KOPT-K1 (cell line): Measurements from ENCODE around the gene CTBP2.

Experiments used
- H3K27ac ChIP-seq: fragments of 200-600 bp; sonication (generic); 2 replicates; pipeline ENCODE4 v1.5.1; 2016; ENCODE audit warnings: antibody characterized with exemption, mild to moderate bottlenecking, low read depth, low read length; ENCODE audit not compliant: poor library complexity, severe bottlenecking
- H3K36me3 ChIP-seq: fragments of 200-600 bp; sonication (generic); 2 replicates; pipeline ENCODE4 v1.5.1; 2017; ENCODE audit warnings: antibody characterized with exemption, mild to moderate bottlenecking, low read length, moderate library complexity; ENCODE audit not compliant: insufficient read depth
- H3K9me3 ChIP-seq: fragments of 200-600 bp; sonication (generic); 2 replicates; pipeline ENCODE4 v1.5.1; 2017; ENCODE audit warnings: antibody characterized with exemption, low read length, mild to moderate bottlenecking; ENCODE audit not compliant: insufficient read depth, poor library complexity, severe bottlenecking

Gene CTBP2

GRCh38 chr10:125104559-125104958 lies 55.8 kb downstream of the CTBP2 start:
- H3K9me3 ChIP-seq: peaks cover 8% of the 10 kb centered on the region
- no peak overlapping the region for H3K27ac ChIP-seq
- no peaks in the 10 kb centered on the region for H3K36me3 ChIP-seq

DNA sequence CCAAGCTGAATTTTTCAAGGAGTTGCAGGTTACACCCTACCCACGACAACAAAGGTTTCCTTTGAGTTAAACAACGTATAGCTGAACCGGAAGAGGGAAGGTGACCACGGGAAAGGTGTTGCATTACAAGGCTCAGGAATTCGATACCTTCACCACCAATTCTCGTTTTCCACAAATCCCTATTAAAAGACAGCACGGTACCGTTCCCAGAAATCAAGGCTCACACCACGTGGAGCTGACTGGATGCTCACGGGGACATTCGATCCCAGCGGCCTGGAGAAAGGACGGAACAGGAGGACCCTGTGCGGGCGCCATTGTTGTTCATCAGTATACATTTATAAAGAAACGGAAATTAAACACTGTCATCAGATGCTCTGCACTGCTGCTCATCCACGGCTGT lies 56.4 kb downstream of the CTBP2 start:
- no peaks in the 10 kb centered on the region for H3K36me3 ChIP-seq
- H3K9me3 ChIP-seq: peaks cover 8% of the 10 kb centered on the region
- no peak overlapping the region for H3K27ac ChIP-seq

DNA sequence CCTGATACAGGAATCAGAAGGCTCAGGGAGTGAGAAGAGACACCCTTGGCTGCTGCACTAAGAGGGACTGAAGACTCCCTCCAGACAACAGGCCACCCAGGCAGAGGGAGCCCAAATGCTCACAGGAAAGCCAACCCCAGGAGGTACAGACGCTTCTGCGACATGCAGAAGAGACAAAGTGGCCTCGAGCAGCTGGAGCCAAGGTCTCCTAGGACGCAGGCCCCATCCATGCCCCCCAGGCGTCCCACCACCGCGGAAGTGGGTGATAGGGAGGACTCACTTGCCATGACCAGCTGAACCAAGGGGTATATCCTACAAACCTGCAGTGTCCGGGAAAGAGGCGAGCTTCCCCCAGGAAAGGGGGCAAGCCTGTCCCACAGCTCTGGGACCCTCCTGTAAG lies 56.9 kb downstream of the CTBP2 start:
- Histone ChIP-seq H3K27ac (no peak overlapping the region), H3K36me3 (no peaks in the 10 kb centered on the region), H3K9me3 (peaks cover 8% of the 10 kb centered on the region)

DNA sequence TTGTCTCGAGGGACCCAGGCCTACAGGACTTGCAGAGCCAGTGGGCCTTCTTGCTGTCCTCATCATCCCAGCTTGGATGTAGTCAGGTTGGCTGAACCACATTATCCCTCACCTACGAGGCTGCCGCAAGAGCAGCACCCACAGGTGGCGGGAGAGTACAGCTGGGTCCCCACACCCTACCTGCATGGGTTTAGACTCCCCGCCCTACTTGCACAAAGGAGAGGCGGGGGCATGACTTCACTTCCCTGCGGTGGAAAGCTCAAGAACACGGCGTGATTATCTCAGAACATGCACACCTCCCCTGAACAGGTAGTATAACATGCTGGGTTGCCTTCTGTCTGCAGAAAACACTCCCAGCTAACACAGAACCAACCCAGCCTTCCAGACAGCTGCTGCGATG lies 57.5 kb downstream of the CTBP2 start:
- peaks cover 1% of the 10 kb centered on the region for H3K9me3 ChIP-seq
- H3K27ac ChIP-seq: no peak overlapping the region
- H3K36me3 ChIP-seq: no peaks in the 10 kb centered on the region

DNA sequence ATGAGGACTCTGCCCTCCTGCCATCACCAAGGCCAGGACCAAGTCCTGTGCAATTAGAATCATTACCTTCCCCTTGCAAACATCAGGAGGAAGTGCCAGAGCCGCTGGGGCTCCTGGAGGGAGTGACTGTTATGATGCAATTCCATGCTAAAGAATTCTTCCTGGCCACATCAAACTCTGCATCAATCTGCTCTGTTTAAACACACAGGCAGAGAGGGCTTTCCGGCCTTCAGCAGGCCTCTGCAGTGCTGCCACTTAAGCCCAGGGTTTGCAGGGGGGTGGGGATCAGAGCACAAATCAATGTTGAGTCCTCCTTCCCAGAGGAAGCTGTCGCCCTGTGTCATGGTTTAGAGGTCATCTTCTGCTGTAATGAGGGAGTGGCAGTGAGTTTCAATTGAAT lies 58.1 kb downstream of the CTBP2 start:
- Histone ChIP-seq H3K36me3 (no peaks in the 10 kb centered on the region), H3K27ac (no peak overlapping the region)

GRCh38 chr10:125101581-125101980 lies 58.8 kb downstream of the CTBP2 start:
- no peaks in the 10 kb centered on the region for H3K9me3 ChIP-seq
- no peaks in the 10 kb centered on the region for H3K36me3 ChIP-seq
- no peak overlapping the region for H3K27ac ChIP-seq

More for the DNA sequence above, 58.1 kb downstream of the CTBP2 start:
- H3K9me3 ChIP-seq: no peaks in the 10 kb centered on the region

- H3K9me3 ChIP-seq: no peaks in the 10 kb centered on the region
- H3K27ac ChIP-seq: no peak overlapping the region
- H3K36me3 ChIP-seq: no peaks in the 10 kb centered on the region
Observed at GRCh38 chr10:125101049-125101448, 59.3 kb downstream of the CTBP2 start.

GRCh38 chr10:125097409-125098070 lies 62.8 kb downstream of the CTBP2 start:
- Histone ChIP-seq H3K27ac (no peak overlapping the region), H3K9me3 (no peaks in the 10 kb centered on the region), H3K36me3 (no peaks in the 10 kb centered on the region)

- no peaks in the 10 kb centered on the region for H3K36me3 ChIP-seq
- no peak overlapping the region for H3K27ac ChIP-seq
- no peaks in the 10 kb centered on the region for H3K9me3 ChIP-seq
Observed at GRCh38 chr10:125096975-125097374, 63.4 kb downstream of the CTBP2 start.

DNA sequence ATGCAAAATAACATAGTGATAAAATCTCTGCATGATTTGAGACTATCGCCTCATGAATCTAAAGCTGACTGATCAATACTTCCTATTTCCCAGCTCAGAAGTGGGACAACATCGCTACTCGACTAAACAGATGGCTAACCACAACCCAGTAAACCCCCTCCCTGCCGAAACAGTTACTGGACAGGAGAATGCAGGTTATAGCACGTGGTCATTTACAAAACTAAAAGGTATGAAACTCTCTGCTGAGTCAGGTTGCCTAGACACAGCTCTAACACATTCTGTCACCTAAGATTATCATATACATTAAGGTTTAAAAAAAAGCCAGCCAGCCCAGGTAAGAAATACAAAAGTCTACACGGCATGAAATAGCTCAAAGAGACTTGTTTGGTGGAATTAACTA lies 64.0 kb downstream of the CTBP2 start:
- Histone ChIP-seq H3K9me3 (no peaks in the 10 kb centered on the region), H3K36me3 (no peaks in the 10 kb centered on the region), H3K27ac (no peak overlapping the region)

DNA sequence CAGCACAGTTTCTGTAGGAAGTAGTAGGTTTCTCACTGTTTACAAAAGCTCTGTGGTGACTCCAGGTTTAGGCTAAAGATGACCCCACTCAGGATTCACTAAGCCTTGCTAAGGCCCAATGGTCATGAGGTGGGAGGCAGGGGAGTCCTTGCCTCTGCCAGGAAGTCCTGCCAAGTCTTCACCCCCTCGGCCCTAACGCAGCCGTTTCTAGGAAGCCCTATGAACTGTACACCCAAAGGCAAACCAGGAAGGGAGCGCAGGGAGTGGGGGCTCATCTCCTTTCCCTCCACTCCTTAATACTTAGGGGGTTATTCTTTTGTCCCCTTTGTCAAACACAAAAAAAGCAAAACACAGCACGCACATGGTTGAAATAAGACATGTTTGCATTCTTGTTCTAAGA lies 64.6 kb downstream of the CTBP2 start:
- no peaks in the 10 kb centered on the region for H3K9me3 ChIP-seq
- H3K27ac ChIP-seq: no peak overlapping the region
- no peaks in the 10 kb centered on the region for H3K36me3 ChIP-seq

DNA sequence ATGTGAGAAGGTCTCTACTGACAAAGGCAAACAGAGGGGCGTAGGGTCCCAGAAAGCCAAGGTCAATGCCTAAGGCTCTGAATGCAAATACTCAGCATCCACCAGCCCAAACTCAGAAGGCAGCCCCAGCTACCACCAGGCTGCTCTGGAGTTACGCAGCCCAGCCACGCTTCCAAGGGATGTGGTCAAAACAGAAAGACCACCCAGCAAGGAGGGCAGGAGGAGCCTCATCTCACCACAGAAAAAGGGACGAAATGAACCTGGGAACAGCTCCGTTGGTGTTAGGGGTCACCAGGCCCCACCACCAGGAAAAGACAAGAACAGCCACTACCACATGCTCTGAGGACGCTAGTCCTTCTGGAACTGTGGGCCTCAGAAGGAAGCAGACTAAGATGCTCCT lies 65.1 kb downstream of the CTBP2 start:
- Histone ChIP-seq H3K27ac (no peak overlapping the region), H3K36me3 (no peaks in the 10 kb centered on the region), H3K9me3 (no peaks in the 10 kb centered on the region)

DNA sequence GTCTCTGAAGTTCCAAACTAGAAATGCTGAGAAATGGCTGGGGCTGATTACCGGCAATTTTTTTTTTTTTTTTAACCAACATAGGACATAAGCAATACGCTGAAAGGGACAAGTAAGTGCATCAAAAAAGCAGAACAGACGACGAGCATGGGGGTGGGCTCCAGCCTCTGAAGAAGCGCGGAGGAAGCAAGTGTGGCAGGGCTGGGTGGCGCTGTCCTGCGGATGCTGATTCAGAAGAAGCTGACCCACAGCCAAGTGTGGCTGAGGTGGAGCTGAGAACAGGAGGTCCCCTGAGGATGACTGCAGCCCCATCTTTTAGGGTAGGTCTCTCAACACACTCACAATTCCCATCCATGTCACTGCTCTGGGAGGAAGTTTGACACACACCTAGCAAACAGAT lies 65.6 kb downstream of the CTBP2 start:
- Histone ChIP-seq H3K27ac (no peak overlapping the region), H3K36me3 (no peaks in the 10 kb centered on the region), H3K9me3 (no peaks in the 10 kb centered on the region)

- no peaks in the 10 kb centered on the region for H3K36me3 ChIP-seq
- no peak overlapping the region for H3K27ac ChIP-seq
- H3K9me3 ChIP-seq: no peaks in the 10 kb centered on the region
Observed at GRCh38 chr10:125093974-125094705, 66.2 kb downstream of the CTBP2 start.

GRCh38 chr10:125093199-125093973 lies 67.0 kb downstream of the CTBP2 start:
- Histone ChIP-seq H3K27ac (no peak overlapping the region), H3K9me3 (no peaks in the 10 kb centered on the region), H3K36me3 (no peaks in the 10 kb centered on the region)
